HG02798 (cell line): ENCODE data around the gene ZNF774.
"Not testable (repeated sequence)": the region's sequence is repeated elsewhere in the genome, so short reads cannot be mapped to it uniquely, and the experiment has no call there.

Source experiments
- ATAC-seq: cut with Tn5 transposase; IDR thresholded peaks from one replicate; pipeline ENCODE4 v1.9.1; 2021; ENCODE audit warnings: mild to moderate bottlenecking; ENCODE audit not compliant: unreplicated experiment, poor library complexity

Gene ZNF774

DNA sequence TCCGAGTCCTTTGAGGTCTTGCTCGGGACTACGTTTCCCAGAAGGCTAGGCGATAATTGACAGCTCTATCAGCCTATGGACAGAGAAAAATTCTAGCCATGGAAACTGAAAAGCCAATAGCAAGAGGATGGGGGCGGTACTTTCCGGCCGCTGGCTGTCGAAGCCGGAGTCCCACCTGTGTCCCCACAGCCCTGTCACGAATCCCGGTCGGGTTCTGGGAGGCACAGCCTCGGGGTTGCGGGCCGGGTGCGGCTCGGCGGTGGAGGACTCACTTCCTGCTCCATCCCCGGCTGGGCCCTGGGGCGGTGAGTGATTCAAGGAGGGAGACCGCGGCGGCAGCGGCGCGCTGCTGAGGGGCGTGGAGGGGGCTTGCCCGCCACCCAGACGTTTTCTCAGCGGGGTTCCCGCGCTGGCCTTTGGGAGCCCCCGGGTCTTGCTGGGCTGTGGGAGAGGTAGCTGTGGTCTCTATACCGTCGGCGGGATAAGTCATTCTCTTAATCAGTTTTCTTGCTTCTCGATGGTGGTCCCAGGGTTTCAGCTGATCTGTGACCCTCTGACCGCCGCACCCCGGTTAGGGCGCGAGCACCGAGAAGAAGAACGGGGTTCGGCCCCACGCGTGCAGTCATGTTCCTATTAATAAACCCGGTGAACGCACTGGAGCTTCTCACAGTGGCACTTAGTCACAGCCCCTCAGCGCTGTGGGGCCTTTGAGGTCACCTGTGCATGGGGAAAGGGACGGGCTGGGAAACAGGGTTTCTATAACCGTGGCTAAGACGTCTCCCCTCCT is at the start of gene ZNF774:
TSS of gene ZNF774 (plus strand) at position 178 of the 787 bp plus-strand sequence. CDS start 2,377 bp downstream, outside the sequence.
- peak; percentile 100 for ATAC-seq

DNA sequence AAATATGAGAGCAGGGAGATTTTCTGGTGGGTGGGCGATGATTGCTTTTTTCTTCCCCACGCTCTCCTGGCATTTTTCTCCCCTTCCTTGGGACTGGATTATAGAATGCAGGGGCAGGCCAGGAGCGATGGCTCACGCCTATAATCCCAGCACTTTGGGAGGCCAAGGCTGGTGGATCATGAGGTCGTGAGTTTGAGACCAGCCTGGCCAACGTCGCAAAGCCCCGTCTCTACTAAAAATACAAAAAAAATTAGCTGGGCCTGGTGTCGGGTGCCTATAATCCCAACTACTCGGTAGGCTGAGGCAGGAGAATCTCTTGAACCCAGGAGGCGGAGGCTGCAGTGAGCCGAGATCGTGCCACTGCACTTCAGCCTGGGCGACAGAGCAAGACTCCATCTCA is 46.7 kb upstream of the ZNF774 start:
- ATAC-seq = not testable (repeated sequence)

DNA sequence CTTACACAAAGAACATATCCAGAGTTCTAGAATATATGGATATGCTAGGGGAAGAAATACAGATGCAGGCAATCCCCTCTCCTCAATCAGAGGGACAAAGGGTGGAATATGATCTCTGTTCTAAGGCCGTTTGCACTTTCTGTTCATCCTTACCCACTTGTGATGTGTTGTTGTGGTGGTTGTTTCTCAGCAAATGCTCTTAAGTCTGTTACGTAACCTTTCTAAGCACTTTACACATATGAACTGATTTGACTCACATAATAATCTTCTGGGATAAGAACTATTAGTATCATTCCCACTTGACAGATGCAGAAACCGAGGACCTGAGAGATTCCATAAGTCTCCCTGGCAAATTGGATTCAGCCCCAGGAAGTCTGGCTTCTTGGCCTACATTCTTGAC is 46.2 kb upstream of the ZNF774 start:
- ATAC-seq = no peak

DNA sequence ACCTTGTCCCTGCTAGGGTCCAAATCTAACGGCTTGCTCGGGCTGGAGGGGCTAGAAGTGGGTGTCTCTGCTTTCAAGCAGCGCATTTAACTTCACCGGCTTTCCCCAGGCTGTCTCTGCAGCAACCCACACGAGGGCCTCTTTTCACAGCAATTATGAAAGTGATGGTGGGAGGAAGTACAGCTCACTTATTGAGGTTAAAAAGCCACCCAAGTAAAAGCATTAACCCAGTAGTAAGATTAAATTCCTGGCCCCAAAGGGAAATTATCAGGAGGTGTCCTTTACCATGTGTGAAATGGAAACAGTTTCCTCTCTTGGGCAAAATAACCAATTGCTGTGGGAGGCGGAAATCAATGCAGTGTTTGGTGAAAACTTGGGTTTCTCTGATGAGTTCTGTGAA is 45.5 kb upstream of the ZNF774 start:
- ATAC-seq = peak; percentile 75

DNA sequence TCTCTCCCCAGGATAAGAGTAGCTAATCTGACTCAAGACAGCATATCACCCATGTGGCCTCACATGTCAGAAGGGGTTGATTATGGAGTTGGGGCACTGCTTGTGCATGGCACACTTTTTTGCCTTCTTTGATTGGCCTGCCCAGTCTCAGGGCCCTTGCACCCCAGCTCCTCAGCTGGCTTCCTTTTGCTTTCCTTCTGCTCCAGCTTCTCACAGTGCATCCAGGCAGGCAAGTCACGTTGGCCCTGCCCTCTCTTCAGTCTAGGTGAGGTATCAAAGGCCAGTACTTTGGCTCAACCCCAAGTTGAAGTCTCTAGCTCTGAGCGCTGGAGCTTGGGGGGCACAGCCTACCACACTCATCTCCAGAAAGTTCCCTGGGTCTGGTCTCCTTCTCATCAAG is 44.4 kb upstream of the ZNF774 start:
- no peak for ATAC-seq

DNA sequence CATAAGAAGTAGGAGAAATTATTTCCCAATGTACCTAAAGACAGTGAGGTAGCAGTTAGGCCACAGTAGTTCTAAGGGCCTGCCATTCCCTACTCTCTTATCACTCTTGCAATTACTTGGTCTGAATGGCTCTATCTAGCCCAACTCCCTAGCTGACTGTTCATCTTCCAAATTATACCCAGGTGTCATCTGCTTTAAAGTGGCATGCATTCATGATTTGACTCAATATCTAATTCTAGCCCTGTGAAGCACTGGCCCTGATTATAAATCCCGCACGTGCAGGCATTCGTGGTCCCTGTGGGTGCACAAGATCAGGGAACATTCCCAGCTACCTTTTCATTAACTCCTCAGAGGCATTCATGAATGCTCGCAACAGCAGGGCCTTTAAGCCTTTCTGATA is 43.1 kb upstream of the ZNF774 start:
- ATAC-seq = no peak

DNA sequence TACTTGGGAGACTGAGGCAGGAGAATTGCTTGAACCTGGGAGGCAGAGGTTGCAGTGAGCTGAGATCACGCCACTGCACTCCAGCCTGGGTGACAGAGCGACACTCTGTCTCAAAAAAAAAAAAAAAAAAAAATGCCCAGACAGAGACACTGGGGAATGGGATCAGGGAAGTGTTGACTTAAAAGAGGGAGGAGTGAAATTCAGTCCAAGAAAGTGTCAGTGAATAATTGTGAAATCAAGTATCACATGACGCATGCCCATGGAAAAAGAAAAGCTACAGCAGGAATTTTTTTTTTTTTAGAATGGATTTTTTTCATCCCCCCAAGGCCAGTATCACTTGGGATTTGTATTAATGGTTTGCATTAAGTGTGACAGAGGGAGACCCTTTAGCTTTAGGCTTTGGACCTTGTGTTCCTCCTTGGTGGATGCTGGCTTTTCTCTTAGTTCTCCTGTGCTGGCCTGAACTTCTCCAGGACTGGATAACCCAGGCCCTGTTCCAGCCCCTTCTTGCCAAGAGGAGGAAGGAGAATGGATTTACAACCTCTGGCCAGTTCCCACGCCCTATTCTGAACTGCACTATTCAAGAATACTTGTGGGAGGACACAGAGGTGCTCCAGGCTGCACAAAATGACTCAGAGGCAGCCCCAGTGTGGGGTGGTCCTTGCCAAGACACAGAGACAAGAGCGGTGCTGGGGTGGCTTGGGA is 36.7 kb upstream of the ZNF774 start:
- ATAC-seq = no peak

DNA sequence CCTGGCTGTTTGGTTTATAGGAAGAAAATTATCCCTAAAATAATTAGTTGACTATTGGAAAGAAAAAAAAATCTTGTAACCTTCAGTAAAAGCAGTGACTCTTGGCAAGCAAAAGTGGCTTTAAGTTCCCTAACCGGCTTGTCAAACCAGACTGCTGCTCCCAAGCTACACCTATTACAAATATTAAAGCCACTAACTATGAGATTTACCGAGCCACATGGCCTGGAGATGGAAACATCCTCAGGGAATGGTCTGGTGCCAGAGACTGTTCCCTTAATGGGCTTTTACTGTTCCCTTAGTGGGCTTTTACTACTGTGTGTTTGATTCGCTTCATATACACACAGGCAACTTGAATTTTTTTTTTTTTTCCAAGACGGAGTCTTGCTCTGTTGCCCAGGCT is 35.9 kb upstream of the ZNF774 start:
- no peak for ATAC-seq

DNA sequence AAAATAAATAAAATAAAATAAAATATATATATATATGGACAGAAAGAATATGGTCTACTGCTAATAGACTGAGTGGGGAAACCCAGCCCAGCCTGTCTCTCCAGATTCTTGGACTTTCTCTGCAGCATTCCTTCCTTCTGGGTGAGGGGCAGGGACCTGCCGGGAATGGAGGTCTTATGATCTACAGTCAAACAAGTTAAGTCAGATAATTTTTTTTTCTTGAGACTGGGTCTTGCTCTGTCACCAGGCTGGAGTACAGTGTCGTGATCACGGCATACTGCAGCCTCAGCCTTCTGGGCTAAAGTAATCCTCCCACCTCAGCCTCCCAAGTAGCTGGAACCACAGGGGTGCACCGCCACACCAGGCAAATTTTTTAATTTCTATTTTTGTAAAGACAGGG is 33.5 kb upstream of the ZNF774 start:
- ATAC-seq = no peak

DNA sequence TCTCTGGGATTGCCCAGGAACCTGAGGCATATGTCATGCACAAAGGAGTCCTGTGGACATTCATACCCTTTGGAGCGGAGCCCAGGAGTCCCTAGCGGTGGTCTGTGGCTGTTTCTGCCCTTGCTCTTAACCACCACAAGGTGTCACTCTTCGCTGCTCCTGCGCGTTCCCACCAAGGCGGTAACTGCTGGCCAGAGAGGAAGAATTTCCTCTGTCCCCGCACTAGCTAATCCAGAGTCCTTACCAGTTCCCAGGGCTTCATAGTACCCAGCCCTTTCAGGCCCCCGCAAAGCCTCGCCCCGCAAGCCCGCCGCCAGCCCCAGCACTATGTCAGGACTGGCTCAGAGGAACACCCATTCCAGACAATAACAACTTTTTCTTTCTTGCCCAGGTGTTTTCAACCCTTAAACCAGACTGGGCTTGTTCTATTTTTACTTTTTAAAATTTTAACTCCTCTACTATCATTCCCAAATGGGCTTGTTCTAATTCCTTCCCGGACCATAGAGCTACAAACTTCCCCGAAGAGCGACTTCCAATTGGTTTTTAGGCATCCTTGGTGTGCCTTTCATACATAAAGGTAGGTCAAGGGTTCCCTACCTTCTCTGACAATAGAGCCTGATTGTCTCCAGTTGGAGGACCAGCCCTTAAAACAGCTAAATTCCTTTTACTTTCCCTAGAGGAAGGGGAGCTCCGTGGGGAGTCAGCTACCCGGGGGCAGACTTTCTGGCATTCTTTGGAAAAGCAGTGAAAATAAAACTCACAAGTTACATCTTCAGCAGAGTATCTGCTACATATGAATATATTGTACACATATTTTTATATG is 31.8 kb upstream of the ZNF774 start:
- ATAC-seq = peak; percentile 82

DNA sequence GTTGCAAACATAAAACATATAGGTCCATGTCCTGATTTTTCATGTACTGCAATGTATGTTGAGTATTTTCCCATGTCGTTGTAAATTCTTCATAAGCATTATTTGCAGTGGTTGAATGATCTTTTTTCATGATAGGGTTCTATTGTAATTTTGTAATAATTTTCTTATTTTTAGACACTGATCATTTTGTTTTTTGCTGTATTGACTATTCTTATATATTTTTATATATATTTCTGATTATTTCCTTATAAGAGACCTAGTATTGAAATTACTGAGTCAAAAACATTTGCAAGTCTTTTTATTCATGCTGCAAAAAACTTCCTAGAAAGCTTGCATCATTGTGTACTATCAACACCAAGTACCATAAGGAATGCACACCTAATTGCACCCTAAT is 31.2 kb upstream of the ZNF774 start:
- no peak for ATAC-seq

DNA sequence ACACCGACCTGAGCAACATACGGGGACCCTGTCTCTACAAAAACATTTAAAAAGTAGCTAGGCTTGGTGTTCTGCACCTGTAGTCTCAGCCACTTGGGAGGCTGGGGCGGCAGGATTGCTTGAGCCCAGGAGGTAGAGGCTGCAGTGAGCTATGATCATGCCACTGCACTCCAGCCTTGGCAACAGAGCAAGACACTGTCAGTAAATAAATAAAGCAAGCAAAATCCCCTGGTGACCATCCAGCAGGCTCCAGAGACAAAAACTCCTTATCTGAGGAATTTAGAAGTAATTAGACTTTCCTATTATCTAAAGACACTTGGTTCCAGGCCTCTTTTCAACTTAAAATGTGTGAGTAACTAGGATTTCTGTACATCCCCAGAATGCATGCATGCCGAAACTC is 29.5 kb upstream of the ZNF774 start:
- ATAC-seq = no peak

DNA sequence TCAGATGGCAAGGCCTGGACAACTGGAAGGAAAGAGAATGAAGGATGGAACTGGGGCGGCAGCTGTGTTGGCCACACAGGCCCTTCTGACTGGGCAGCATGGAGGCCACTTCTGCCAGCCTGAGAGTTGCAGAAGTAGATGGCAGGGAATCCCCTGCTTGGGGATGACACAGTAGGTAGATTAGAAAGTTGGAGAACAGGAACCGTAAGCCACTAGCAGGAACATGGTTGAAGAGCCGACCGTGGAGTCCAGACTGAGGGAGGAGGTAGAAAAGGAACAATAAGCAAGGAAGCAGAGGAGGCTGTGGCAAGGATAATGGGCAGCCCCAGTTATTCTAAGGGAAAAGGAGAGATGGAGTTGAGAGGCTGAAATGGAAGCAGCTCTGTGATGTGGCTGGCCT is 26.4 kb upstream of the ZNF774 start:
- ATAC-seq = no peak

DNA sequence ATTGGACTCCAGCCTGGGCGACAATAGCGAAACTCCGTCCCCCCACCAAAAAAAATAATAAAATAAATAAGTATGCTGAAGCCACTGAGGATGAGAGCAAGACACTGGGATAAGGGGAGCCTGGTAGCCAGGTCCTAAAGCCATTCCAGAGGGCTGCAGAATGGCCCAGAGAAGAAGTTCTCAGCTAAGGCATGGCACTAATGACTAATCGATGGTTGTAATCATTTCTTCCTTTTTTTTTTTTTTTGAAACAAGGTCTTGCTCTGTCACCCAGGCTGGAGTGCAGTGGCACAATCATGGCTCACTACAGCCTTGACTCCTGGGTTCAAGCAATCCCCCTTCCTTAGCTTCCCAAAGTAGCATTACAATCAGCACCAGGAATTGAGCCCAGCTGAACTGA is 25.6 kb upstream of the ZNF774 start:
- ATAC-seq = no peak

DNA sequence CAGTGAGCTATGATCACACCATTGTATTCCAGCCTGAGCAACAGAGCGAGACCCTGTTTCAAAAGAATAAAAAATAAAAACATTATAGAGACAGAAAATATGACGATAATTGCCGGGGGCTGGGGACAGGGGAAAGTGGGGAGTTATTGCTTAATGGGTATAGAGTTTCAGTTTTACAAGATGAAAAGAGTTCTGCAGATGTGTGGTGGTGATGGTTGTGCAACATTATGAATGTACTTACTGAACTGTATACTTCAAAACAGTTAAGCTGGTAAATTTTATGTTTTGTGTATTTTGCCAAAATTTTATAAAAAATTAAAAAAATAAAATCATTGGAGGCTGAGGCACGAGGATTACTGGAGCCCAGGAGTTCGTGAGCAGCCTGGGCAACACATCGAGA is 24.8 kb upstream of the ZNF774 start:
- no peak for ATAC-seq

DNA sequence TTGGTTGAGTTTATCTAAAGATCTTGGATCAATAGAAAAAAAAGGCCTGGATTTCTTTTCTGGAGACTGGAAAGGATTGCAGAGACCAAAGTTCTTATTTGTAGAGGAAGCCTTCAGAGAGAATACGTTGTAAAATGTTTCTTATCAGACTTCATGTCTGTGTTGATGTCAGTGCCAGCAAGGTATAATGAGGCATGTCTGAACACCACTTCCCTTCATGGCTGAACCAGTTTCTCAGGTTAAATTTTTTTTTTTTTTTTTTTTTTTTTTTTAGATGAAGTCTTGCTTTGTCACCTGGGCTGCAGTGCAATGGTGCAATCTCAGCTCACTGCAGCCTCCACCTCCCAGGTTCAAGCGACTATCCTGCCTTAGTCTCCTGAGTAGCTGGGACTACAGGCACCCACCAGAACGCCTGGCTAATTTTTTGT is 17.8 kb upstream of the ZNF774 start:
- ATAC-seq = no peak

DNA sequence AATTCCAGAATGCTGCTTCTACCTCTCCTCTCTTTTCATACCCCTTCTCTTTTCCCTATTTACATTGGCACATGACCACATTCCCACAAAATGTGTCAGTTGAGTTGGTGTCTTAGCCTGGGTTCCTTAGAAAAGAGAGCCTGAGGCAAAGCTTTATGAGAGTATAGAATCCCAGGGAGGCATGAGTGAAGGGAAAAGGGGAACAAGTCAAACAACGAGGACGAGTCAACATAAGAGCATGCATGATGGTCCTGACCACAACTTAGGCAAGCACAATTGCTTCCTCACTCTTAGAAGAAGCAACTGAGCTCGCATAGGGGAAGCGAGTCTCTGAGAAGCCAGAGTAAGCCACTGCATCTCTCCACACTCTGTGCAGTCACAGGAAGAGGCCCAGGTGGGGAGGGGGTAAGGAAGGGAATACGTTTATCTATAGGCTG is 15.4 kb upstream of the ZNF774 start:
- no peak for ATAC-seq

DNA sequence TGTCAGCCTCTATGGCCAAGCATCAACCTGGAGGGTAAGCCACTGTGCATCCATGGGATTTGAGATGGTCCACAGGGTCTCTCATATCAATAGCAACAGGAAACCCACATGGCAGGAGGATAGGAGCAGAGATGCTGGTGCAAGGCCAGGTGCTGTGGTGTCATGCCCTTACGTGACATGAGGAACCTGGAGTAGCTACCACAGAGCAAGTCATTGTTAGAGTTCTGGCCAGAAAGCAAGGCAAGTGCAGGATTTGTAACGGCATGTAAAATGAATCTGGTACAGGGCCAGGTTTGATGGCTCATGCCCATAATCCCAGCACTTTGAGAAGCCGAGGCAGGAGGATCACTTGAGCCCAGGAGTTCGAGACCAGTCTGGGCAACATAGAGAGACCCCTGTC is 14.8 kb upstream of the ZNF774 start:
- no peak for ATAC-seq

DNA sequence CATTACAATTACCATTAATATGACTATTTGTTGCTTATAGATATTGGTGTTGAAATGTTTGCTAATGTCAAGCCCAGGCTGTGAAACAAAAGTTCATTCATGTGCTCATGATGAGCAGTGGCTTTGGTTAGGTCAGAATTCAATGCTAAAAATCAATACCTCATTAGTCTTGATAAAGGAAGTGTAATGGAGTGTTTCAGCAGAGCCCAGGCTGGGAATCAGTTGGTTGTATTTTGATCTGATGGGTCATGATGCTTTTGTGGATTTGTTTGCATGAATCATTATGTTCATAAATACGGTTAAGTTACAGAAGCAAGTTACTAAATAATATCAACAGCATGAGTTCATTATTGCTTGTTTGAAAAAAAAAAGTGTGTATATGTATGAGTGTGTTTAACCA is 13.6 kb upstream of the ZNF774 start:
- ATAC-seq = no peak

DNA sequence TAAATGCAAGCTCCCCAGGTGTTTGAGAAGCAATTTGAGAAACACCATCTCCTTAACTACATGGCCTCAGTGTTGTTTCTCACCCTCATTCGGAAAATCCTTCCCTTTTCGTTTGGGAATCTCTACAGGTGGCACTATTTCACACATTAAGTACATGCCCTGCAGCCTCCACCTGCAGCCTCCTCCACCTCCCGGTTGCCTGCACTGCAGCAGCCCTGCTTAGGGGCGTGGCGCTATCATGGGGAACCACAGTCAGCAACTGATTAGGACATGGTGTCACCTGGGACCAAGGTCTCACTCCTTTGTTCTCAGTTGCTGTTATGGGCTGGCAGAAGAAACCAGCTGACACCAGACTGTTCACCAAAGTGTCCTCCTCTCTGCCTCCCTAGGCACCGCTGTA is 11.7 kb upstream of the ZNF774 start:
- no peak for ATAC-seq

DNA sequence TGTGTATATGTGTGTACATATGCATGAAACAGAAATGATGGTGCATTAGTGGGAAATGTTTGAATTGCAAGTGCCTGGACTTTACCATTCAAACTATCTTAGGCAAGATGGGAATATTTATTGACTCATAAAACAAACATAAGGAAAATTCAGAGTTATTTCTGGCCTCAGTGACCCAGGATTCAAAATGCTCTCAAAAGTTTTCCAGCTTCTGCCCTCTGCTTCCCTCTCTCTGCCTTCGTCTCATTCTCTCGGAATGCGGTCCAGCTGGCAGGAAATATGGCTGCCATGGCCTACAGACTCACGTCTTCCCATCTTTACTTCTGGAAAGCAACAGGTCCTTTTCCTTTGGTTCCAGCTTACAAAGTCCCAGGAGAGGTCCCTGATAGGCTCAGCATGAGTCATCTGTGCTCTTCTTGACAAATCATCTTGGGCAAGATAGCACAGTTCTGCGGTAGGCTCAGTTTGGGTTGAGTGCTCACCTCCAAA is 8.7 kb upstream of the ZNF774 start:
- ATAC-seq = no peak
